NCI-H146 treated with DMSO at 0.1 percent for 48 hours (cell line): ENCODE measurements around the gene MNT.

Source experiments
- DNase-seq: peaks from one replicate; lab custom pipeline; 2025; ENCODE audit not compliant: unreplicated experiment; lab: John Stamatoyannopoulos, UW

MNT gene

GRCh38 chr17:2396568-2397246, 4.2 kb downstream of the MNT start:
- DNase-seq, result no peak

GRCh38 chr17:2396192-2396567, 4.7 kb downstream of the MNT start:
- no peak for DNase-seq

DNA sequence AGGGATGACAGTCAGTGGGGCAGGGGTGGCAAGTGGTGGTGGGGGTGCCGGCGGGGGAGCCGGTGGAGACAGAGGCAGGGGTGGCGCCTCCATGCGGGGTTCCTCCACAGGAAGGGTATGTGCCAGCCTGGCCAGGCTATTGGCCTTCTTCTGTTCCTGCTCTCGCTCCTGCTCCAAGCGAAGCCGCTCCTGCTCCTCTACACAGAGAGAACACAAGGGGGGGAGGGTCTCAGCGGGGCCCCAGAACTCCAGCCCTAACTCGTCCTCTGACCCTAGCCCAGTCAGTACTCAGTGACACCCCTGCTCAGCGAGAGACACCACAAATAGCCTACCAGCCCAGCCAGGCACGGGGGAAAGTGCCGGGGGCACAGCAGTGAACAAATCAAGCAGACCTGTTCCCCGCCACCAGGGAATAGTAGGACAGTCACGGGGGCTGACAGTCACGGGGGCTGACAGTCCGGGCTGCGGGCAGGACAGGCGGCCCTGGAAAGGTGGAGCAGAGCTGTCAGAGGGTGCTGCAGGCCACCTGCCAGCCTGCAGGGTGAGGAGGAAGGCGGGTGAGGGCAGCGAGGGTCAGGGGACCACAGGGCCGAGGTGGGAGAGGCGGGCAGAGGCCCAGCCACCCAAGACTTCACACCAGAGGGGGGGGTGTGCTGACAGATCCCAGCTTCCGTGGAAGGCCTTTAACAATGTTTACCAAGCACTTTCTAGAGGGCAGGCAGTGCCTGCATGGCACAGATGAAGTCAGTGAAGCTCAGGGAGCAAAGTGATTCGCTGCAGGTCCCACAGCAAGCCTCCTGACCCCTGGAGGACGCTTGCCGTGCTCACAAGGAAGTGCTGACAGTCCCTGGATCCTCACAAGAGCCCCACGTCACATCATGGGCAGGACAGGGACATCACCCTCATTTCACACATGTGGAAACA, 5.3 kb downstream of the MNT start:
- DNase-seq, result no peak

- DNase-seq, result no peak
Measured at GRCh38 chr17:2394775-2395201, 6.1 kb downstream of the MNT start.

DNA sequence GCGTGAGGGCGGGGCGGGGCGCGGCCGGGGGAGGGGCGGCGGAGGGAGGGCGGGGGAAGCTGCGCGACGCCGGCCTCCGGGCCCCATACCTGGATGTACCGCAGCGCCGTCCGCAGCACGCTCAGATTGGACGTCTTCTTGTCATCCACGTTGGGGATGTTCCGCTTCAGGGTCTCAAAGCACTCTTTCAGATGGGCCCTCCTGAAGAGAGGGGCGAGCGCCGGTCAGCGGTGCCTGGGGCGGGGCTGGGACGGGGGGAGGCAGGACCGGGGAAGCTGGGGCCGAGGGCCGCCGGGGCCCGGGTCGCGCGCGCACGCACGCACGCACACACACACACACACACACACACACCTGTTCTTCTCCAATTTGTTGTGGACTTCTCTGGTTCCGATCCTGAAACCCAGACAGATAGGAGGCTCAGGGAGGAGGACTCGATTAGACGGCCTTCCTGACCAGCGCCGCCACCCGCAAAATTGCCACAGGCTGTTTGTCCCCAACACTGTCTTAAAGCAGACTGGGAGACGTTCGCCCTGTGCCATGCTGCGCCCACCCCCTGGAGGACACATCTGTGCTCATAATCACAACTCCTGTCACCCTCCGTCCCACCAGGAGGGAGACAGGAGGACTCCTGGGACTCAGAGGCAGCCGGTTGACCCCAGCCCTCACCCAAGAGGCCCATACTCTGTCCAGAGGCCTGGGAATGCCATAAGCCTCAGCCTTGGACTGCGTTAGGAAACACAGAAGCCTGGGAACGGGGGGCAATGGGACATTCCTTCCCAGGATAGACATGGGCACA, 6.7 kb downstream of the MNT start:
- DNase-seq, result no peak

GRCh38 chr17:2393174-2393953, 7.5 kb downstream of the MNT start:
- DNase-seq, result peak; percentile 67

- peak; percentile 84 for DNase-seq
Measured at GRCh38 chr17:2392252-2393173, 8.3 kb downstream of the MNT start.

DNA sequence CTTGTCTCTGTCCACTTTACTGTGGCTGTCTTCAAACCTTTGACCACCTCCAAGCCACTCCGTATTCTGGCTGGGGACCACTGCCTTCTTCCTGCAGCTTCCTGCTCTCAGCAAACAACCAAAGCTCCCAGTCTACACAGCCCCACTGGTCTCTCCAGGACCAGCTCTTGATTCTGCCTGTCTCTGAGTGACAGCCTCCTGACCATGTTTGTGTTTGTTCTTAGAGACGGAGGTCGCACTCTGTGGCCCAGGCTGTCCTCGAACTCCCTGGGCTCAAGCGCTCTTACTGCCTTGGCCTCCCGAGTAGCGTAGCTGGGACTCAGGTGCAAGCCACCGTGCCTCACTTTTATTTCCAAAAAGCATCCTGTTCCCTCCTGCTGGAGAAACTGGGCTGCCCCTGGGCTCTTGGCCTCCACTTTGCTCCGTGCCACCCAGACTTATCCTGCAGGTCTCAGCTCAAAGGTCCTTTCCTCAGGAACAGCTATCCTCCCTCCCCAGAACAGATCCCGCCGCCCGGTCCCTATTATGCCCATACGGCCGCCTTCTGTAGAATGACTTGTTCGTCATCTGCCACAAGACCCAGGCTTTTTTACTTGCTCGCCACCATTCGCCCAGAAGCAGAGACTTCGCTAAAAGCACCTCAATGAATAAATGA, 9.1 kb downstream of the MNT start:
- DNase-seq, result no peak

DNA sequence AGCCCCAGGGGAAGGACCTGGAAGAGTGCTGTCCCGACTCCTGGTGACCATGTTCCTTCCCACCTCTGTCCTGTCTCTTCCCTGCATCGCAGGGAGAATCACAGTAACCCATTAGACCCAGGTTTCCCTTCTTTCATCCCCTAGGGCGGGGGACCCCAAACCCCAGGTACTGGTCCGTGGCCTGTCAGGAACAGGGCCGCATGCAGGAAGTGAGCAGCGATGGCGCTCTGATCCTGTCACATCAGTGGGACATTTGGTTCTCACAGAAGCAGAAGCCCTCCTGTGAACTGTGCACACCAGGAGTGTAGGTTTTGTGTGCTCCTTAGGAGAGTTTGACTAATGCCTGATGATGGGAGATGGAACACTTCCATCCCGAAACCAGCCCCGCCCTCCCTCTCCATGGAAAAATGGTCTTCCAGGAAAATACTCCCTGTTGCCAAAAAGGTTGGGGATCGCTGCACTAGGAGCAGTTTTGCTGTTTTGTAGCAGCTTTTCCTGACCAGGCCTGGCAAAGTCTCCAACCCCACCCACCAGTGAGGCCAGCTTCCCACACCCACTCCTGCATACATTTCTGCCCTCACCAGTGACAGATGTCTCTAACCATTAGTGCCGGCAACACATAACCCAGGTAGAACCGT, 10.5 kb downstream of the MNT start:
- DNase-seq, result no peak

- DNase-seq, result no peak
Measured at GRCh38 chr17:2388683-2389055, 12.2 kb downstream of the MNT start.

DNA sequence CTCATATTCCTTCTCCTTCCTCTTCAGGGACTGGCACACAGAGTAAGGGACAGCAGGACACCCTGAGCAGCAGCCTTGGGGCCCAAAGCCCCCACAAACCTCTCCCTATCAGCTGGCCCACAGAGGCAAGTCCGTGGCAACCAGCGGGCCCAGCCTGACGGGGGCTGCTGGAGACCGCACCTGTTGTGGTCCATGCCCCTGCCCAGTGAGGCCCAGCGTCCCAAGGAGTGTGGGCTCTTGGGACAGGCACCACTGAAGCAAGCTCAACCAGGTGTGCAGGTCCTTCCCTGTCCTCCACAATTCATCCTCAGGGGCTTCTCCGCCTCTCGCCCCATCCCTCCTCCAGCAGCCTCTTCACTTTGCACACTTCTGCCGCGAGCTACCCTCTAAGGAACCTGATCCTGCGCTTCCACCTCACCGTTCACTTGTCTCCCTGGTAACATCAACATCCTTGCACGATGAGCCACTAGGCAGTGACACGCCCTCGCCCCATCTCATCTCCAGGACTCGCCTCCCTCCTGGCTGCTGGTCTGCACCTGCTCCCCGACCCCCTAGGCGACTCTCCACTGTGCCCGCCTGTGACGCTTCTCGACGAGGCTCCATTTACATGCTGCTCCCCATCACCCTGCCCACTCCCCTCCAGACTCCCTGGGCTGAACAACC, 12.7 kb downstream of the MNT start:
- DNase-seq, result no peak

DNA sequence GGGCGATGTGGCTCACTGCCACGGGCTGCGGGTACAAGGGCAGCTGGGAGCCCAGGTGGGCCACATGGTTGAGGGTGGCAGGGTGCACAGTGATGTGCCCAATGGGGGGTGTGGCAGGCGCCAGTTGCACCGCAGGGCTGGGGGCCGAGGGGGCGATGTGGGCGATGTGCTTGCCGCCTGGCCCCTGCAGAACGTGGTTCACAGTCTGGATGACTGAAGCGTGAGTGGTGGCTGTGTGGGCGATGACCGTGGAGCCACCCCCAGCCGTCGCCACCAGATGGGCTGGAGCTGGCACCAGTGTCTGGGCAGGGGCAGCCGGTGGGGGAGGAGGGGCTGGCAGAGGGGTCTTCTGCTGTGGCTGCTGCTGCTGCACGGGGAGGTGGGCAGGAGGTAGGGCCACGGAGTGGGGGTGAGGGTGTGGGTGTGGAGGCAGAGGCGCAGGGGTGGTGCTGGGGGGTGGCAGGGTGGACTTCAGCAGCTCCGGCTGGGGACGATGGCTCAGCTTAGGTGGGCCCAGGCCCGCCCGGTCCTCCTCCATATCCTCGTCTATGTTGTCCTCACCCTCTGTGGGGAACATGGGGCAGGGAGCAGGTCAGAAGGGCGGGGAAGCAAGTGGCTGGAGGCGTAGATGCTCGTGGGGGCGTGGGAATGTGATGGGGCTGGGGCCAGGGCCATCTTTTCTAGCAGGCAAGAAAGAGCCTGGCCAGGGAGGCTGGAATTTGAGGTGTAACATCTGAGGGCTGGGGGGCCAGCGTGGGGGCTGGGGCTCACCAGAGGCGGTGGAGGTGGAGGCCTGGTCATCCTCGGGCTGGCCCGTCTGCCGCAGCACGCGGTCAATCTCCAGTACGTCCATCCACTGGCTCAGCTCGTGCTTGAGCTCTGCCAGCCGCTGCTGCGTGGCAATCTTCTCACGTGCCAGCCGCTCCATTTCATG, 13.5 kb downstream of the MNT start:
- no peak for DNase-seq

DNA sequence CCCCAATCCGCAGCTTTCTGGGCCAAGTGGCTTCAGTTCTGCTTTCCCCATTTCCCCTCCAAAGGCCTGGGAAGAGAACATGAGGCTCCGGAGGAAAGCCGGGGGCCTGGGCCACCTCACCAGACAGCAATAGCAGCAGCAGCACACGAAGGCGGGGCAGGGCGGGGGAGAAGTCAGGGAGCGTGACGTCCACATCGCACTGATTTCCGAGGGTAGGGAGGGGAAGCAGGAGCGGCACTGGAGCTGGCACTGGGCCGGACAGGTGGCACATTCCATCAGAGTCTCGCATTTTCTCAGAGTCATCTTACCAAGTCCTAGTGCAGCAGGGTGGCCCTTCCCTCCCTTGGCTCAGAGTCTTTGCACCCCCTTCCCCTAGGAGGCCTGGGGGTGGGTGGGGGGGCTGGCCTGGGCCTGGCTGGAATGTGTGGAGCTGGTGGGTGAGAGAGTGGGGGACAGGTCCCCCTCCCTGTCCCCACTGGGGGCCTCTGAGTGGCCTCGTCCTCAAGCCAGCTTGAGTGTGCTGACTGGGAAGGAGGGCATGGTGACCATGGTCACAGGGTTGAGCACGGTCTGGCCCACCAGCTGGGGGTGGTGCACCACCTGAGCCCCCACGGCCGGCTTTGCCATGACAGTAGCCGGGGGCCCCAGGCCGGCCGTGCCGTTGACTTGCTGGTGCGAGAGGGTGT, 14.3 kb downstream of the MNT start:
- no peak for DNase-seq

- DNase-seq, result no peak
Measured at GRCh38 chr17:2385240-2386210, 15.3 kb downstream of the MNT start.

DNA sequence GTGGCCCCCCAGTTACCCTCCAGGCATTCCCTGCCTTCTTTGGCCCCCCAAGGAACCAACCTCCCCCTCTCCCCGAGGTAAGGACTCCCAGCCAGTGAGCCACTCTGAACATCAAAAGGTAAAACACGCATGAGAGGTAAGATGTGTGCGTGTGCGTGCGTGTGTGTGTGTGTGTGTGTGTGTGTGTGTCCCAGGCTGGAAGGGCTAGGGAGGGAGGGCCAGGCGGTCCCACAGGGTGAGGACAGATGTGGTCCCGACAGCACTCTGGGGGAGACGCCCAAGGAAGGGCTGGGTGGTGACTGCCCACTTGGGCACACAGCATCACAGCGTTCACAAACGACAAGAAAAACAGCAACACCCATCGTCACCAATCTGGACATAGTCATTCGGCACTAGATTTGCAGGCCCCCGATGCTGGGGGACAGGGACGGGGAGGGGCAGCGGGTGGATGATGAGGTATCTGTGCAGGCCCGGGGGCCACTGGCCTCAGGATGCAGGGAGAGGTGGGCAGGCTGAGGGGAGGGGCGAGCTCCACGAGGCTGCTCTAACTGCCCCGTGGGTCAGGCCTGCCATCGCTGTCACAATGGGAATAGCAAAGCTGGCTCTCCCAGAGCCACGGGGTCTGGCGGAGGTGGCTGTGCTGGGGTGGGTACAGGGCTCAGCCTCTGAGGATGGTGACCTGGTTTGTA, 16.3 kb downstream of the MNT start:
- no peak for DNase-seq
